Left lung (tissue), 10 donors: Measurements from ENCODE around the gene TOMT. TPM values are rescaled to one million over a fixed set of nuclear protein-coding genes. Genes with fewer than 3 reads are reported as not detected.
A peak's percentile ranks its signal among the peaks of the same experiment; 100 is the strongest.

Source experiments
- ATAC-seq: fragments of 200-7000 bp; cut with Tn5 transposase; one replicate; pipeline ENCODE4 v1.9.1; 2020; ENCODE audit warnings: moderate library complexity
- DNase-seq, 4 donors: peaks; one replicate each; pipeline ENCODE4 v3.0.0-alpha.2; 2013 to 2020
- H3K27ac ChIP-seq, 2 donors: fragments of 200-600 bp; sonication (generic) in 1 of 2; one replicate each; pipeline versions ENCODE4 v1.5.0 to v1.8.0; 2020 to 2021
- H3K27me3 ChIP-seq, 2 donors: fragments of 200-600 bp; sonication (generic) in 1 of 2; one replicate each; pipeline versions ENCODE4 v1.5.0 to v1.8.0; 2020 to 2021
- H3K36me3 ChIP-seq, 2 donors: fragments of 200-600 bp; sonication (generic) in 1 of 2; one replicate each; pipeline versions ENCODE4 v1.5.0 to v1.8.0; 2020 to 2021
- H3K4me1 ChIP-seq, 2 donors: fragments of 200-600 bp; one replicate each; pipeline ENCODE4 v1.8.0; 2021
- H3K4me3 ChIP-seq, 2 donors: fragments of 200-600 bp; sonication (generic) in 1 of 2; one replicate each; pipeline versions ENCODE4 v1.5.0 to v1.8.0; 2020 to 2021; ENCODE audit warnings: mild to moderate bottlenecking in 1 of 2
- H3K9me3 ChIP-seq, 2 donors: fragments of 200-600 bp; sonication (generic) in 1 of 2; one replicate each; pipeline versions ENCODE4 v1.5.0 to v1.8.0; 2020 to 2021
- CTCF ChIP-seq, 2 donors: fragments of 200-600 bp; sonication (generic) in 1 of 2; IDR thresholded peaks; one replicate each; pipeline versions ENCODE4 v1.5.0 to v1.8.0; 2021; ENCODE audit warnings: antibody characterized with exemption in 2 of 2
- intact Hi-C, 2 donors: fragments of 100-400 bp; cut with DNase I; formaldehyde crosslinking; loops; one replicate each; pipeline versions ENCODE4 v1.11.2 to v1.14.2; 2022
- polyA plus RNA-seq, 6 donors: library from polyadenylated mRNA; unstranded; fragments of 120-200 nt; gene quantifications; one replicate each; pipeline ENCODE4 v1.2.1, GENCODE V29; 2013; ENCODE audit not compliant: insufficient read length in 6 of 6
- total RNA-seq, 2 donors: library from RNA; stranded (reverse); fragmentation: NEBNext Ultra II Directional; extraction: Animal tissue kit (Norgen Biotek cat#: 25700); gene quantifications; one replicate each; pipeline ENCODE4 v1.2.1, GENCODE V29; 2021
- donor health status: DM: no; HTN: yes; CAD: no.
- donor health status: DM: no; HTN: no; CAD: no.

TOMT gene
- total and polyA plus RNA-seq, 8 donors: not detected

GRCh38 chr11:72067266-72067665 is 38.5 kb upstream of the TOMT start:
- peaks cover 29 to 70% of the 10 kb centered on the region in 2 donors for H3K4me1 ChIP-seq
- TF ChIP-seq CTCF (IDR thresholded peaks at IDR 0.05): no peak
- peak overlapping the region in 1 of 2 donors; percentile 65 for H3K27ac ChIP-seq
- peaks cover 0 to 25% of the 10 kb centered on the region in 2 donors for H3K36me3 ChIP-seq
- no peaks in the 10 kb centered on the region for H3K9me3 ChIP-seq
- intact Hi-C loops: no loop called here
- ATAC-seq (no peak), DNase-seq (no peak)
- H3K4me3 ChIP-seq: no peak overlapping the region
- H3K27me3 ChIP-seq: no peaks in the 10 kb centered on the region

GRCh38 chr11:72067676-72068075 is 38.0 kb upstream of the TOMT start:
- intact Hi-C loops: no loop called here
- Histone ChIP-seq H3K9me3 (no peaks in the 10 kb centered on the region), H3K4me3 (no peak overlapping the region), H3K27me3 (no peaks in the 10 kb centered on the region), H3K36me3 (peaks cover 0 to 22% of the 10 kb centered on the region in 2 donors), H3K27ac (peak overlapping the region in 1 of 2 donors; percentile 91), H3K4me1 (peaks cover 32 to 70% of the 10 kb centered on the region in 2 donors)
- no peak for TF ChIP-seq CTCF (IDR thresholded peaks at IDR 0.05)
- DNase-seq (no peak), ATAC-seq (no peak)

GRCh38 chr11:72069200-72069599 is 36.5 kb upstream of the TOMT start:
- DNase-seq (no peak), ATAC-seq (peak; percentile 42)
- Histone ChIP-seq H3K36me3 (peaks cover 0 to 14% of the 10 kb centered on the region in 2 donors), H3K4me1 (peaks cover 32 to 75% of the 10 kb centered on the region in 2 donors), H3K4me3 (peak overlapping the region in 1 of 2 donors; percentile 30), H3K9me3 (no peaks in the 10 kb centered on the region), H3K27me3 (no peaks in the 10 kb centered on the region), H3K27ac (peak overlapping the region; percentile 84 to 91)
- intact Hi-C loops: no loop called here
- no peak for TF ChIP-seq CTCF (IDR thresholded peaks at IDR 0.05)

GRCh38 chr11:72069787-72070251 is 35.9 kb upstream of the TOMT start:
- H3K27me3 ChIP-seq: no peaks in the 10 kb centered on the region
- H3K4me1 ChIP-seq: peaks cover 32 to 76% of the 10 kb centered on the region in 2 donors
- peak in 3 of 4 donors; percentile 54 to 92 (median 90) for DNase-seq
- ATAC-seq: peak; percentile 98
- intact Hi-C loops: no loop called here
- H3K9me3 ChIP-seq: no peaks in the 10 kb centered on the region
- peak overlapping the region in 1 of 2 donors; percentile 30 for H3K4me3 ChIP-seq
- peaks cover 0 to 10% of the 10 kb centered on the region in 2 donors for H3K36me3 ChIP-seq
- no peak for TF ChIP-seq CTCF (IDR thresholded peaks at IDR 0.05)
- H3K27ac ChIP-seq: peak overlapping the region; percentile 84 to 91

GRCh38 chr11:72070491-72070890 is 35.2 kb upstream of the TOMT start:
- H3K9me3 ChIP-seq: no peaks in the 10 kb centered on the region
- intact Hi-C loops: no loop called here
- peak overlapping the region; percentile 84 to 91 for H3K27ac ChIP-seq

More at GRCh38 chr11:72070491-72070890, 35.2 kb upstream of the TOMT start:
- Histone ChIP-seq H3K27me3 (no peaks in the 10 kb centered on the region), H3K4me3 (no peak overlapping the region), H3K4me1 (peaks cover 32 to 83% of the 10 kb centered on the region in 2 donors), H3K36me3 (peaks cover 0 to 10% of the 10 kb centered on the region in 2 donors)
- no peak for TF ChIP-seq CTCF (IDR thresholded peaks at IDR 0.05)
- ATAC-seq: no peak
- DNase-seq: no peak
